Small intestine (tissue), 7 donors: ENCODE data around the gene KIAA0753. TPM values are rescaled to one million over a fixed set of nuclear protein-coding genes. Genes with fewer than 3 reads are reported as not detected.

Experiments
- DNase-seq, 2 donors: peaks; one replicate each; pipeline versions ENCODE4 v3.0.0 to v3.0.0-alpha.2; 2013
- FAIRE-seq: peaks from 2 replicates; lab custom pipeline; 2012; peaks lifted over from hg19 to GRCh38; lab: Jason Lieb, UNC
- H3K27ac ChIP-seq, 3 donors: one replicate each; pipeline ENCODE4 v1.5.1; 2013; ENCODE audit warnings: low read length in 2 of 3, mild to moderate bottlenecking in 2 of 3, control low read depth in 1 of 3, inconsistent platforms in 1 of 3, low read depth in 1 of 3, moderate library complexity in 1 of 3
- H3K27me3 ChIP-seq, 3 donors: one replicate each; pipeline ENCODE4 v1.6.1; 2013; ENCODE audit warnings: low read length in 3 of 3, inconsistent platforms in 1 of 3; ENCODE audit not compliant: control insufficient read depth in 3 of 3, insufficient read depth in 3 of 3
- H3K36me3 ChIP-seq, 3 donors: one replicate each; pipeline ENCODE4 v1.6.1; 2013; ENCODE audit warnings: low read length in 3 of 3, inconsistent platforms in 1 of 3, low read depth in 1 of 3, mild to moderate bottlenecking in 1 of 3, moderate library complexity in 1 of 3; ENCODE audit not compliant: control insufficient read depth in 3 of 3, insufficient read depth in 2 of 3
- H3K4me1 ChIP-seq, 3 donors: one replicate each; pipeline ENCODE4 v1.6.1; 2013; ENCODE audit warnings: low read length in 2 of 3, inconsistent platforms in 1 of 3, low read depth in 1 of 3, mild to moderate bottlenecking in 1 of 3, moderate library complexity in 1 of 3; ENCODE audit not compliant: control insufficient read depth in 3 of 3, insufficient read depth in 2 of 3
- H3K4me3 ChIP-seq, 3 donors: one replicate each; pipeline ENCODE4 v1.5.1; 2013; ENCODE audit warnings: low read length in 3 of 3, control low read depth in 1 of 3, inconsistent platforms in 1 of 3, low read depth in 1 of 3, mild to moderate bottlenecking in 1 of 3, moderate library complexity in 1 of 3
- H3K9me3 ChIP-seq, 2 donors: one replicate each; pipeline ENCODE4 v1.6.1; 2013; ENCODE audit warnings: low read depth in 1 of 2, low read length in 1 of 2; ENCODE audit not compliant: control insufficient read depth in 2 of 2, insufficient read depth in 1 of 2
- WGBS, 3 donors: extraction: QIAGEN DNeasy Blood & Tissue Kit; methylation state at CpG; one replicate each; pipeline ENCODE4 v1.1.7; 2013; 5-methylcytosine and 5-hydroxymethylcytosine counted together
- polyA plus RNA-seq, 4 donors: library from polyadenylated mRNA; stranded (reverse) in 3 of 4; unstranded in 1 of 4; fragments of 200-250 nt in 3 of 4; fragments of 120-200 nt in 1 of 4; gene quantifications; one replicate each; pipeline versions ENCODE4 v1.2.1 to v1.2.3, GENCODE V29; 2013
- donor health status: healthy with polysubstance abuse.
- donor health status: control.
- donor health status: control.
- donor health status: Bipolar disorder and iron deficiency.
- donor health status: healthy.

The KIAA0753 gene
- polyA plus RNA-seq, 4 donors = 3.2 to 14.1 (median 5.8) TPM

DNA sequence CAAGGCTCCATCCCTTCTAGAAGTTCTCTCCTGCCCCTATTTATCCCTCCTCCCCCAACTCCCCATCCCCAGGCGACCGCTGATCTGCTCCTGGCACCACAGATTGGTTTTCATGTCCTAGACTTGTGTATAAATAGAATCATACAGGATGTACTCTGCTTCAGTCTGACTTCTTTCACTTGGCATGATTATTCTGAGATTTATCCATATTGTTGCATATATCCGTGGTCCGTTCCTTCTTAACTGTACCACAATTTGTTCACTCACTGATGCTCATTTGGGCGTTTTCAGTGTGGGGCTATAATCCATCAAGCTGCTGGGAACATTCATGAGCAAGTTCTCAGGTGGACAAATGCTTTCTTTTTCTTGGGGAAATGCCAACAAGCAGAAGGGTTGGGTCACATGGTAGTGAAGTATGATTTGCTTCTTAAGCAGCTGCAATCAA is 108.0 kb downstream of the KIAA0753 start:
- H3K36me3 ChIP-seq = no peaks in the 10 kb centered on the region
- 59 to 89% (median 71%) methylated on average over 5 of the region's 5 CpGs for WGBS, 3 donors
- DNase-seq (no peak), FAIRE-seq (no peak)
- no peaks in the 10 kb centered on the region for H3K27me3 ChIP-seq
- no peak overlapping the region for H3K4me3 ChIP-seq
- no peak overlapping the region for H3K27ac ChIP-seq
- no peaks in the 10 kb centered on the region for H3K9me3 ChIP-seq
- no peaks in the 10 kb centered on the region for H3K4me1 ChIP-seq

DNA sequence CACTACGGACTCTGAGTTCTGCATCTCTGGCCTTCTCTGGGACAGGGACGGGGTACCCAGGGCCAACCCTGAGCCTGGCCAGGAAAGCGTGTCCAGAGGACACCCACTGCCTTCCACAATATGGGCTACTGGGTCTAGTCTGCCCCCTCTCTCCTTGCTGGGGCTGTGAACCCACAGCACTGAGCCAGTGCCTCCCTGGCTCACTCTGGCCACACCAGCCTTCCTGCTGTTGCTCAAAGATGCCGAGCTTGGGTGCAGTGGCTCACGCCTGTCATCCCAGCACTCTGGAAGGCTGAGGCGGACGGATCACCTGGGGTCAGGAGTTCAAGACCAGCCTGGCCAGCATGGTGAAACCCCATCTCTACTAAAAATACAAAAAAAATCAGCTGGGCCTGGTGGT is 108.9 kb downstream of the KIAA0753 start:
- no peaks in the 10 kb centered on the region for H3K4me1 ChIP-seq
- H3K9me3 ChIP-seq = no peaks in the 10 kb centered on the region
- FAIRE-seq (no peak), DNase-seq (no peak)
- H3K36me3 ChIP-seq = no peaks in the 10 kb centered on the region
- 82 to 96% (median 84%) methylated on average over 7 of the region's 7 CpGs for WGBS, 3 donors
- no peak overlapping the region for H3K4me3 ChIP-seq
- H3K27me3 ChIP-seq = no peaks in the 10 kb centered on the region
- no peak overlapping the region for H3K27ac ChIP-seq

DNA sequence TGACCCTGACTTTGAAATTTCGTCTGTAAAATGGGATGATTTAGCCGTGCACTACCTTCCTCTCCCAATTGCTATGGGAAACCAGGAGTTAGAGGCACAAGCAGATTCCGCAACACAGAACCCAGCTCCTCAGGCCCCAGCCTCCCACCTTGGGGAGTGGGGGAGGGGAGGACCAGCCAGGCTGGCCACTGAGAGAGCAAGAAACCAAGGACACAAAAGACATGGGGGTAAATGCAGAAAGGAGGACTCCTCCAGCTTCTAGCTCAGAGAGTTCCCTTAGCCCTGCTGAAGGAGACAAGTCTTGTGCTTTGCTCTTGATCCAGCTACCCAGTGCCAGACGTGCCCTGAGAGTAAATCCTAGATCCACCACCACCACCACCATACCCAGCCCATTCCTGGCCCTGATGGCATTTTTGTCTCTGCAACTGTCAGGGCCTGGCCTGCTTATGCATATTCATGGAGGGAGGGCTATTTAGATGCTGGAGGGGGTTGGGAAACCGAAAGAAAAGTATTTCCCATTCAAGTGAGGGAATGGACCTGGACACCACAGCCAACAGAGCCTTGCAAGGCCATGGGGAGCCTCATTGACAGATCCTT is 110.1 kb downstream of the KIAA0753 start:
- H3K4me1 ChIP-seq = no peaks in the 10 kb centered on the region
- DNase-seq (no peak), FAIRE-seq (no peak)
- H3K27me3 ChIP-seq = no peaks in the 10 kb centered on the region
- H3K4me3 ChIP-seq = no peak overlapping the region
- 84 to 86% (median 86%) methylated on average over 5 of the region's 5 CpGs for WGBS, 3 donors
- no peaks in the 10 kb centered on the region for H3K9me3 ChIP-seq
- no peaks in the 10 kb centered on the region for H3K36me3 ChIP-seq
- no peak overlapping the region for H3K27ac ChIP-seq

DNA sequence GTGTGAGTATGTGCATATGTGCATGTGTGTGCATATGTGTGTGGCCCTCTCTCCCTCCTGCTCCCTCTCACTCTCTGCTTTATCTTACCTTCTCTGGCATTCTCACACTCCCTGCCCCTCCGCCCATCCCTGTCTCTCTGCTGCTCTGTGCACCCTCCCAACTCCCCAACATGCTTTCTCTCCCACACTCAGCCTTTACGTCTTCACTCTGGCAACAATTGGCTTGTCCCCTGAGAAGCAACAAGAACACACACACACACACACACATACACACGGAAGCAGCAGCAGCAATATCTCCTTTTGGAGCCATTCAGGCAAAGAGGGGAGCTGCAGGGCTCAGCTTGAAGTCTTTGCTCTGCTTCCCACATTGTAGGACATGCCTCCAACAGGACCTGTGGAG is 112.0 kb downstream of the KIAA0753 start:
- Histone ChIP-seq H3K36me3 (no peaks in the 10 kb centered on the region), H3K27me3 (no peaks in the 10 kb centered on the region), H3K4me1 (no peaks in the 10 kb centered on the region), H3K9me3 (no peaks in the 10 kb centered on the region), H3K27ac (no peak overlapping the region), H3K4me3 (no peak overlapping the region)
- DNase-seq (no peak), FAIRE-seq (no peak)
- WGBS, 3 donors = 74 to 78% (median 77%) methylated on average over 3 of the region's 3 CpGs

Other genes with a start within 250 kb of the KIAA0753 start
- not detected for gene AIPL1, start 205.6 kb downstream of the KIAA0753 start, polyA plus RNA-seq
- 10 to 100 TPM in 1 of 4 donors, 1 to 10 TPM in 2, under 1 TPM in 1; 0.45 to 10.2 (median 4.6) TPM for gene PIMREG, start 196.3 kb downstream of the KIAA0753 start, polyA plus RNA-seq
- gene PITPNM3, start 84.2 kb downstream of the KIAA0753 start, polyA plus RNA-seq = 1 to 10 TPM in 2 of 4 donors, under 1 TPM in 2; 0.22 to 1.7 (median 0.70) TPM
- gene TXNDC17, start 349 bp upstream of the KIAA0753 start, polyA plus RNA-seq = 100 to 1,000 TPM; 137 to 647 (median 322) TPM
- gene MED31, start 10.9 kb upstream of the KIAA0753 start, polyA plus RNA-seq = 10 to 100 TPM in 2 of 4 donors, 1 to 10 TPM in 2; 7.6 to 13.7 (median 10.4) TPM
- gene C17orf100, start 11.1 kb upstream of the KIAA0753 start, polyA plus RNA-seq = 1 to 10 TPM; 2.6 to 7.8 (median 4.5) TPM
- 1 to 10 TPM in 1 of 4 donors, under 1 TPM in 1, not detected in 2; 0.10 to 2.9 TPM for gene SLC13A5, start 72.7 kb upstream of the KIAA0753 start, polyA plus RNA-seq
- gene XAF1, start 115.3 kb upstream of the KIAA0753 start, polyA plus RNA-seq = 10 to 100 TPM in 2 of 4 donors, 1 to 10 TPM in 2; 7.6 to 52.7 (median 16.8) TPM
- 1 to 10 TPM in 1 of 4 donors, under 1 TPM in 1, not detected in 2; 0.66 to 1.2 TPM for gene FBXO39, start 135.5 kb upstream of the KIAA0753 start, polyA plus RNA-seq
- under 1 TPM in 1 of 4 donors, not detected in 3; 0.16 TPM for gene TEKT1, start 191.0 kb upstream of the KIAA0753 start, polyA plus RNA-seq